COR-L47 (cell line): ENCODE measurements around the gene FLT1.

Experiments used
- DNase-seq: peaks from one replicate; lab custom pipeline; 2025; lab: John Stamatoyannopoulos, UW

Gene FLT1

DNA sequence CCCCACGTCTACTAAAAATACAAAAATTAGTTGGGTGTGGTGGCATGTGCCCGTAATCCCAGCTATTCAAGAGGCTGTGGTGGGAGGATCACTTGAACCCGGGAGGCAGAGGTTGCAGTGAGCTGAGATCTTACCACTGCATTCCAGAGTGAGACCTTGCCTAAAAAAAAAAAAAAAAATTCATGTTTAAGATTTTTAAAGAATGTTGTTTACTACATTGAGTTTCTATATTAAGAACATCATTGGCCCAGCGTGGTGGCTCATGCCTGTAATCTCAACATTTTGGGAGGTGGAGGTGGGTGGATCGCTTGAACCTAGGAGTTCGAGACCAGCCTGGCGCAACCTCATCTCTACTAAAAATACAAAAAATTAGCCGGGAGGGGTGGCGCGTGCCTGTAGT lies 31.9 kb upstream of the FLT1 start:
- no peak for DNase-seq

GRCh38 chr13:28522871-28523270 lies 27.9 kb upstream of the FLT1 start:
- DNase-seq, result no peak

GRCh38 chr13:28513745-28514144 lies 18.8 kb upstream of the FLT1 start:
- DNase-seq, result no peak

DNA sequence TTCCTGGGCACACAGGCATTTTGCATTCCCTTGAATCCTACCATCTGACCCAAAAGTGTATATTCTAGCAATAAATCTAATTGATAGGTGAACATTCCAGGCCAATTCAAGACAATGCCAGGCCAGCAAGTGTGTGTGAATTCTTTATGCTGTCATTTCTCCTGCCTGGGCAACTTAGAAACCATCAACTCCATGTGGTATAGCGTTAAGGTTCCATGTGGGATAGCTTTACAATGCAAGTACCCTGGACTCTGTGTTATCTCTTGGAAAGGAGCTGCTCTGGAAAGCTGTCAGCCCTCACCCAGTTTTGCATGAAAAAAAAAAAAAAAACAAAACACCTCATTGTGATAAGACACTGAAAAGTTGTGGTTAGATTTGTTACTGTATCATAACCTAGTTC lies 15.6 kb upstream of the FLT1 start:
- DNase-seq, result no peak

- no peak for DNase-seq
These were observed 15.1 kb upstream of the FLT1 start for GRCh38 chr13:28510066-28510465.

DNA sequence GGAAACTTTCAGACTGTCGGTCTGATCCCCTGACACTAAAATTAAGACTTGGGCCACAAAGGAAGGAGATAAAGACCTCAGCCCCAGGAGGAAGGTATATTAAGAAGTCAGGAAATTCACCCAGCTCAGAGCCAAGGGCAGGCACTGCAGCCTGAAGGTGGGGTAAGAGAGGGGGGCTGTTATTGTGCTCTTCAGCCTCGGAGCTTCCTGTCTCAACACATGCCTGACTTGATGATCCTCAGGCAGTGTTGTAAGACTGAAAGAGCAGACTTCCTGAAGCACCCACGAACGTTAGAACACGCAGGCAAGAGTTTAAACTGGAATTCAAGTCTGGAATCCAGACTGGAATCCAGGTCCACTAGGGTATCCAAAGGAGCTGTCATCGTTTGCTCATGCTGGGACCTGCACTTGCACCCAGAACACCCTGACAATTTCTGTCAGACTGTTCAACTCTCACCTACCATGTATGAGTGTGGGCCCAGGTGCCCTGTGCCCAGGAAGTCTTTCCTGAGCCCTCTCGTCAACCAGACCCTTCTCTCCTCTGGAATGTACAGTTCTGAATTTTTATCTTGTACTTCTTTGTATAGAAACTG lies 10.7 kb upstream of the FLT1 start:
- no peak for DNase-seq

DNA sequence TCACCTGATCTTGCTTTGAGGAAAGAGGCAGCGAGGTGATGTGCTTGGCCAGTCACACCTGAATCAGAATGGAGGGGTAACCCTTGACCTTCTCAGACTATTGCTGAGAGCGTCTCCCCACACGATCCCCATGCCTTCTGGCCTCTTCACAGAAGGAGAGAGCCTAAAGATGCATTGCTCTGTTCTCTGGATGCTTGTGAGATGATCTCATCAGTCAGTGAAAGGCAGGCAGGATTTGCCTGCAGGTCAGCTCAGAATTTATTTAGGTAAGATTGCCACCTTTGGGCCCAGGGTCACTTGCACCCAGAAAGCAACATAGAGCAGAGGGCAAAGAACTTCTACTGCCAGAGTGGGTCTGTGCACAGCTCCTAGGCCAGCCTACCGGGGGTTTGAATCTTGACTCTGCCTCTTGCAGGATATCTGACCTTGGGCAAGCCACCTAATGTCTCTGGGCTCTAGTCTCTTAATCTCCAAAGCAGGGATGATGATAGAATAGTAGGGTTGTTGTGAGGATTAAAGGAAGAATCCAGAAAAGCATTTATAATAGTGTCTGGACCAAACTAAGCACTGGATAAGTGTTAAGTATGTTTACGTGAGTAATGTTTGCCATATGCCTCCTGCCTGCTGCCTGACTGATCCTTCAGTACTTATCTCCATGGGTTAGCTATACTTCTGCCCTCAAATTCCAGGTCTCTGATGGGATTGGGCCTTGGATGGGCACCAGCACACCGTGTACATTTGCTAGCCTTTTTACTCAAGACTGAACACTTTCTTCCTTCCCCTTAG lies 8.4 kb upstream of the FLT1 start:
- no peak for DNase-seq

DNA sequence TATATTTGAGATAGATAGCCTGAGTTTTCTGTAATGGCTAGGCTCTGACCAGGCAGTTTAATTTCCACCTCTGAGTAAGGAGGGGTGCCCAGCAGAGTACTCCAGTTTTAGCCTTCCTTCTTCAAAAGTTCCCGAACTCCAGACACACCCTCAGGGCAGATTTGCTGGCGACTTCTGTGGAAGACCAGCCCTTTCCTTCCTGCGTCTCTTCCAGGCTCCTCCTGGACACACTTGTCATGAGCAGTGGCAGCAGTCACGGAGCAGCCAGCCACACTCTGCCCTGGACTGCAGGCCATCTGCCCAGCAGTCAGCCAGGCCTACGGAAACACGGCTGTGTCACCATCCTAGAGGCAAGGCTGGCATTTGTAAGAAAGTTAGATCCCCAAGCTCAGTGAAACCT lies 6.6 kb upstream of the FLT1 start:
- no peak for DNase-seq

- no peak for DNase-seq
These were observed 4.7 kb upstream of the FLT1 start for GRCh38 chr13:28499609-28500008.

GRCh38 chr13:28498481-28499115 lies 3.7 kb upstream of the FLT1 start:
- no peak for DNase-seq

GRCh38 chr13:28497143-28497876 lies 2.4 kb upstream of the FLT1 start:
- DNase-seq, result no peak

GRCh38 chr13:28496188-28496564 lies 1.2 kb upstream of the FLT1 start:
- no peak for DNase-seq

DNA sequence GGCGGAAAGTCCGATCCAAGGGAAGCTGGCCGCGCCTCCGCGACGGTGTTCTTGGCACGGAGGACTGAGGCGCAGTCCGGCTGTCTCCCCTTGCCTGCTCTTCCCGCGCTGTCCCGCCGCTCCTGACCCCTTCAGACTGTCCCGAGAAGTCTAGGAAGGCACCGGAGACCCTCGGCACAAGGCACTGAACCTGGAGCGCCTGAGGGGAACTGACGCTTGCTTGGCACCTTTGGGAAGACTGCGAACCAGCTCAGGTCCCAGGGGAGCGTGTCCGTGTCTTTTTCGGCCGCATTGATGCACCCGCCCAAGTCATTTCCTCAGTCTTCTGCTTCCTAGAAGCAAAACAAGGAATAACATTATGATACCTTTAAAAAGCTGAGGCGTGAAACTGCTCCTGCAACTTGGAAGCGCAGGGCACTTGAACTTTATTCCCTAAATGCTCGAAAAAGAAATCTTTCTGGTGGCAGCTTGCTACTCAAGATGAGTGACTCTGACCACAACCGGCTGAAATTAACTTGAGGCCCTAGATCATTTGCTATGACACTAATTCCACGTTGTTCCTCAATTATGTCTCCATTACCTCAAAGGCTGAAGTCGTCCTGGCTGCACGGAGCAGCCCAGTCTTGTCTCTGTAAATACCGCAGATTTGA lies 735 bp upstream of the FLT1 start:
- no peak for DNase-seq

DNA sequence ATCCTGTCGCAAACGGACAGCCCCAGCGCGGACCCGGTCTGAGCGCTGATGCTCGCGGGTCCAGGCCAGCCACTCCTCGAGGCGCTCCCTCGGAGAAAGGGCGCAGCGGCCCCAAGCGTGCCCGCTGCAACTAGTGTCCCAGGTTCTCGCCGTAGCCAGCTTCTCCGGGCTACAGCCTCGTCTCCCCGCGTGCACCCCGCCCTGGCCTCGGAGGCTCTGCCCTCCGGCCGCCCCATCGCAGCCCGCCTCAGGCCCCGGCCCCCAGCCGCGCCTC lies 487 bp downstream of the FLT1 start:
- DNase-seq, result no peak

DNA sequence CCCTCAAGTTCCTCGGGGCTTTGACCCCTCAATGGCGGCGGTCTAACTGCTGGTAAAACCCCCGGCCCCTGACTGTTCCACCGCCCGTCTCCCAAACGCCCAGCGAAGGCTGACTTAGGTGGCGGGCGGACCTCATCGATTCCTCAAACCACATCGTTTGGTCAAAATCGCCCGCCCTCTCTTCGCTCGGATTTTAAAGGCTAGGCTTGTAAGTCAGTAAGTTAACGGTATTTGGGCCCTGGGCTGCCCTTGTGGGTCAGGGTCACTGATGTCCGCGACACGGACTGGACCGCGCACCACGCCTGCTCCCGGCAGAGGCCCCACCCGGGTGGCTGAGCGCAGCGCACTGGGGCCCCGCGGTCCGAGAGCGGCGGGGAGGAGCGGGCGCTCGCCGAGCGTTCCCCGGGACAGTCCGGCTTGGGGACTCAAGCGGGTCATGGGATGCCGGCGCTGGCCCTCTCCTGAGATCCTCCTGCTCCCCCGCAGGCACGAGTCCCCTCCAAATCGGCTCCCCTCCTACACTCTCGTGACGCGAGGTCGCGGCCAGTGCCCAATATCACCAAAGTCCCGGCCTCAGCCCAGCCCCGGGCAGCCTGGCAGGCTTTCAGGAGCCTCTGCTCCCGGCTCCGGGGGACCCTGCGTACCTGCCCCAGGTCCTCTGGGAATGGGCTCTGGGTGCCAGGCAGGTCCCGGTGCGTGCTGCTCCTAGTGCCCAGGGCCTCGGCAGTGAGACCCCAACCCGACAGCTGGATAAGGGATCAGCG lies 1.0 kb downstream of the FLT1 start:
- no peak for DNase-seq

- no peak for DNase-seq
These were observed 2.2 kb downstream of the FLT1 start for GRCh38 chr13:28492569-28493367.

DNA sequence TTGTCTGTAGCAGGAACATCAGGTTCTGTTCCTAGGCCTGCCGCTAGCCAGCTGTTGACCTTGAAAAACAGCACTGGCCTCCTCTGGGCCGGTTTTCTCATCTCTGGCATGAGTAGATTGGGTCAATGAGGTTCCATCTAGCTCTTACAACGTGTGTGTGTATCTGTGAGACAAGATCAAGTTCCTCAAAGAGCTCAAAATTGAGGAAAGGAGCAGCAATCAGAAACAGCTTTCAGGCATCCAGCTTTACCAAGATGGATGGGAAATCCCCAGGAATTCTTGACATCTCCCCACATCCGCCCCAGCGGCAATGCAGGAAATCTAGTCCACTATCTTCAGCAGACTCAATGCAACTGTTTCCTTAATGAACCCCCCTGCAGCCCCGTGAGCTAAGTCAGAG lies 4.9 kb downstream of the FLT1 start:
- no peak for DNase-seq

- no peak for DNase-seq
These were observed 5.4 kb downstream of the FLT1 start for GRCh38 chr13:28489524-28489931.

DNA sequence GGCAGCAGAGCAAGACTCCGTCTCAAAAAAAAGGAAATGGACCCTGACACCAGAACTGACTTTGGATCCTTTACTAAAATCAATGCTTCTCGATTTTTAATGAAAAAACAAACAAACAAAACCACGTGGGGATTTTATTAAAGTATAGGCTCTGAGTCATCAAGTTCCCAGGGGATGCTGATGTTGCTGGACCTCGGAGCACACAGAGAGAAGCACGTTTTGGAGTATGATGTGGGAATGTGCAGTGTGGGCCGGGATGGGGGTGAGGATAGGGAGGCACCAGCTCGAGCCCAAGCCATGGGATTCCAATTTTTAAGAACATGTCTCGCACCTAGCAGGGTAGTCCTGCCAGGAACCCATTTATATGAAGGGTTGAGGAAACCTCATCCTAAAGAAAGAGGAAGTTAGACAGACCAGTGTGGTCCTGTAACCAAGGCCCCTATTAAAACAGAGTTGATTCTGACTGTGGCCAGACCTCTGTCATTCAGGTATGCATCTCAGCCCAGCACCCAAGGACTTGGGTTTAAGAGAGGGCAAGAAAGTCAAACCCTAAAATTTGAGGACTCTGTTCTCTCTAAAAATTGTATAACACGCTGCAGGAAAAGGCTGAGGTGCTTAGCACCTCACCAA lies 6.4 kb downstream of the FLT1 start:
- DNase-seq, result no peak

DNA sequence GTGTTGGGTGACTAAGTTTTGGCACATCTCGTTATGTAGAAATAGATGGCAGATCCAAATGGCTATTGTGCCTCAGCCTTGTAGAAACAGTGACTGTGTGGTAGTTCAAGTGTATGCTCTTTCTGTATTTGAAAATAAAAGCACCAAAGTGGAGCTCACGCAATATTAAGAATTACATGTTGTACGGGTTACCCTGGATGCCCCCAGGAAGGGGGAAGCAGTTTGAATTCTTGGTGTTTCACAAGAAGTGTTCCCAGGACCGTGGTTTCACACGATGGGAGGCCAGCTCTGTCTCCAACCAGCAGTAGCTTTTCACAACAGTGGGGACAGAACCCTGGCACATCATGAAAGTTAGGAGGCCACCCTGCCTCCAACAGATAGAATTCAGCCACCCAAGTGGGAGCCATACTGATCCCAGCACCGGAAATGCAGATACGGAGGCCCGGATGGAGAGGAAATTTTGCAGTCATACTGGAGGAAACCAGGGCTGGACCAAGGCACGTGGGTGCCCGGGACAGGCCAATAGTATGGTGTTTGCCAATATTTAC lies 8.9 kb downstream of the FLT1 start:
- no peak for DNase-seq
